ENCODE data around the gene C17orf107.

C17orf107 gene

DNA sequence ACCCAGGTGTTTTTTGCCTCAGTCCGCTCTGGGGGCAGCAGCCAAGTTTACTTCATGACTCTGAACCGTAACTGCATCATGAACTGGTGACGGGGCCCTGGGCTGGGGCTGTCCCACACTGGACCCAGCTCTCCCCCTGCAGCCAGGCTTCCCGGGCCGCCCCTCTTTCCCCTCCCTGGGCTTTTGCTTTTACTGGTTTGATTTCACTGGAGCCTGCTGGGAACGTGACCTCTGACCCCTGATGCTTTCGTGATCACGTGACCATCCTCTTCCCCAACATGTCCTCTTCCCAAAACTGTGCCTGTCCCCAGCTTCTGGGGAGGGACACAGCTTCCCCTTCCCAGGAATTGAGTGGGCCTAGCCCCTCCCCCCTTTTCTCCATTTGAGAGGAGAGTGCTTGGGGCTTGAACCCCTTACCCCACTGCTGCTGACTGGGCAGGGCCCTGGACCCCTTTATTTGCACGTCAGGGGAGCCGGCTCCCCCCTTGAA, 2.1 kb upstream of the C17orf107 start:
- Histone ChIP-seq H3K9ac (ENCODE audit: low read length) (no peak overlapping the region), H3K36me3 (ENCODE audit: insufficient read depth, low read length) (peaks cover 35% of the 10 kb centered on the region)
- TF ChIP-seq, protein P1, sequence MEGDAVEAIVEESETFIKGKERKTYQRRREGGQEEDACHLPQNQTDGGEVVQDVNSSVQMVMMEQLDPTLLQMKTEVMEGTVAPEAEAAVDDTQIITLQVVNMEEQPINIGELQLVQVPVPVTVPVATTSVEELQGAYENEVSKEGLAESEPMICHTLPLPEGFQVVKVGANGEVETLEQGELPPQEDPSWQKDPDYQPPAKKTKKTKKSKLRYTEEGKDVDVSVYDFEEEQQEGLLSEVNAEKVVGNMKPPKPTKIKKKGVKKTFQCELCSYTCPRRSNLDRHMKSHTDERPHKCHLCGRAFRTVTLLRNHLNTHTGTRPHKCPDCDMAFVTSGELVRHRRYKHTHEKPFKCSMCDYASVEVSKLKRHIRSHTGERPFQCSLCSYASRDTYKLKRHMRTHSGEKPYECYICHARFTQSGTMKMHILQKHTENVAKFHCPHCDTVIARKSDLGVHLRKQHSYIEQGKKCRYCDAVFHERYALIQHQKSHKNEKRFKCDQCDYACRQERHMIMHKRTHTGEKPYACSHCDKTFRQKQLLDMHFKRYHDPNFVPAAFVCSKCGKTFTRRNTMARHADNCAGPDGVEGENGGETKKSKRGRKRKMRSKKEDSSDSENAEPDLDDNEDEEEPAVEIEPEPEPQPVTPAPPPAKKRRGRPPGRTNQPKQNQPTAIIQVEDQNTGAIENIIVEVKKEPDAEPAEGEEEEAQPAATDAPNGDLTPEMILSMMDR (IDR thresholded peaks at IDR 0.05; ENCODE audit: low read length) = no peak
- TF ChIP-seq EZH2 (IDR thresholded peaks at IDR 0.05; ENCODE audit: borderline replicate concordance, low read length) = no peak

GRCh38 chr17:4897785-4898184, 1.6 kb upstream of the C17orf107 start:
- Histone ChIP-seq H3K36me3 (ENCODE audit: insufficient read depth, low read length) (peaks cover 32% of the 10 kb centered on the region), H2AFZ (ENCODE audit: low read length) (no peak overlapping the region), H3K79me2 (ENCODE audit: insufficient read depth, low read length) (no peaks in the 10 kb centered on the region), H3K4me3 (ENCODE audit: low read depth, low read length, poor library complexity, severe bottlenecking) (no peak overlapping the region), H3K4me2 (ENCODE audit: low read length) (no peak overlapping the region), H3K27ac (ENCODE audit: low read depth, low read length, poor library complexity, severe bottlenecking) (no peak overlapping the region), H3K27me3 (ENCODE audit: insufficient read depth, low read length) (no peaks in the 10 kb centered on the region), H3K9me2 (ENCODE audit: low read depth, low read length) (no peaks in the 10 kb centered on the region), H4K20me1 (ENCODE audit: insufficient read depth, low read length) (no peaks in the 10 kb centered on the region), H3K9ac (ENCODE audit: low read length) (no peak overlapping the region), H3F3A (ENCODE audit: insufficient read depth, low read length) (no peaks in the 10 kb centered on the region), H3K4me1 (ENCODE audit: insufficient read depth, low read length, severe bottlenecking) (peaks cover 27% of the 10 kb centered on the region), H3K9me3 (ENCODE audit: low read length) (no peaks in the 10 kb centered on the region)
- TF ChIP-seq, protein P1 (IDR thresholded peaks at IDR 0.05; ENCODE audit: low read length) = no peak
- no peak for TF ChIP-seq EZH2 (IDR thresholded peaks at IDR 0.05; ENCODE audit: borderline replicate concordance, low read length)

More for the DNA sequence above, 2.1 kb upstream of the C17orf107 start:
- Histone ChIP-seq H3K4me2 (ENCODE audit: low read length) (no peak overlapping the region), H3K27me3 (ENCODE audit: insufficient read depth, low read length) (no peaks in the 10 kb centered on the region), H3K79me2 (ENCODE audit: insufficient read depth, low read length) (no peaks in the 10 kb centered on the region), H2AFZ (ENCODE audit: low read length) (no peak overlapping the region), H4K20me1 (ENCODE audit: insufficient read depth, low read length) (no peaks in the 10 kb centered on the region), H3K9me2 (ENCODE audit: low read depth, low read length) (no peaks in the 10 kb centered on the region), H3K9me3 (ENCODE audit: low read length) (no peaks in the 10 kb centered on the region), H3K4me1 (ENCODE audit: insufficient read depth, low read length, severe bottlenecking) (peaks cover 23% of the 10 kb centered on the region), H3K4me3 (ENCODE audit: low read depth, low read length, poor library complexity, severe bottlenecking) (no peak overlapping the region), H3F3A (ENCODE audit: insufficient read depth, low read length) (no peaks in the 10 kb centered on the region), H3K27ac (ENCODE audit: low read depth, low read length, poor library complexity, severe bottlenecking) (no peak overlapping the region)

DNA sequence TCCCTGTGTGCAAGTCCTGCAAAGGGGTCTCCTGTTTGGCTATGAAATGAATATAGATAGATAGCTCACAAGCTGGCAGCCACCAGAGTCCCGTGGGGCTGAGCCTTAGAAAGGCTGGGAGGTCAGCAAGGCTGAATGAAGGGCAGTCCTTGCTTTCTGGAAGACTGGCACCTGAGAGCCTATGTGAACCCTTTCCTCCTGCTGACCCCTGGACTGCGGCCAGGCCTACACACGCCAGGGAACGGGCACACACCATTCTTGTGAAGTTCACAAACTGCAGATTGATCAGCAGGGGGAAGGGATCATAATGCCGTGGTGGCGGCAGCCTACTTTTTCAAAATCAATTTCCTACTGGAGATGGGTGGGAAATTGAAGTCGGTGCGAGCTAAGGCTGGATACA, 985 bp upstream of the C17orf107 start:
- Histone ChIP-seq H3K9ac (ENCODE audit: low read length) (no peak overlapping the region), H3K79me2 (ENCODE audit: insufficient read depth, low read length) (no peaks in the 10 kb centered on the region), H3K9me3 (ENCODE audit: low read length) (no peaks in the 10 kb centered on the region), H3K4me1 (ENCODE audit: insufficient read depth, low read length, severe bottlenecking) (peaks cover 32% of the 10 kb centered on the region), H3K4me3 (ENCODE audit: low read depth, low read length, poor library complexity, severe bottlenecking) (no peak overlapping the region), H3K36me3 (ENCODE audit: insufficient read depth, low read length) (peaks cover 30% of the 10 kb centered on the region), H3F3A (ENCODE audit: insufficient read depth, low read length) (no peaks in the 10 kb centered on the region), H3K27me3 (ENCODE audit: insufficient read depth, low read length) (no peaks in the 10 kb centered on the region), H3K9me2 (ENCODE audit: low read depth, low read length) (no peaks in the 10 kb centered on the region), H2AFZ (ENCODE audit: low read length) (no peak overlapping the region), H4K20me1 (ENCODE audit: insufficient read depth, low read length) (no peaks in the 10 kb centered on the region), H3K4me2 (ENCODE audit: low read length) (no peak overlapping the region), H3K27ac (ENCODE audit: low read depth, low read length, poor library complexity, severe bottlenecking) (no peak overlapping the region)
- no peak for TF ChIP-seq EZH2 (IDR thresholded peaks at IDR 0.05; ENCODE audit: borderline replicate concordance, low read length)
- TF ChIP-seq, protein P1 (IDR thresholded peaks at IDR 0.05; ENCODE audit: low read length) = no peak
